Gastroesophageal sphincter (tissue), 4 donors: ENCODE results near the gene NKIRAS2. TPM values are rescaled to one million over a fixed set of nuclear protein-coding genes. Genes with fewer than 3 reads are reported as not detected.

Source experiments
- ATAC-seq: fragments of 150-250 bp; one replicate; pipeline ENCODE4 v1.9.1; 2016; ENCODE audit warnings: mild to moderate bottlenecking, moderate library complexity
- H3K27ac ChIP-seq, 4 donors: fragments of 200-600 bp; sonication (generic) in 3 of 4; 1 replicate in 3 of 4; 2 replicates in 1 of 4; pipeline ENCODE4 v1.5.1; 2016 to 2019
- H3K27me3 ChIP-seq: fragments of 200-600 bp; sonication (generic); one replicate; pipeline ENCODE4 v1.5.1; 2019
- H3K36me3 ChIP-seq, 2 donors: fragments of 200-600 bp; sonication (generic); one replicate each; pipeline ENCODE4 v1.5.1; 2019; ENCODE audit warnings: control low read depth in 1 of 2
- H3K4me1 ChIP-seq, 3 donors: fragments of 200-600 bp; sonication (generic); 1 replicate in 2 of 3; 2 replicates in 1 of 3; pipeline ENCODE4 v1.5.1; 2016 to 2019; ENCODE audit warnings: control low read depth in 2 of 3
- H3K4me3 ChIP-seq, 2 donors: fragments of 200-600 bp; sonication (generic); one replicate each; pipeline ENCODE4 v1.5.1; 2019; ENCODE audit warnings: mild to moderate bottlenecking in 1 of 2, moderate library complexity in 1 of 2
- H3K9me3 ChIP-seq, 3 donors: fragments of 200-600 bp; sonication (generic); one replicate each; pipeline ENCODE4 v1.5.1; 2017 to 2019; ENCODE audit warnings: control low read depth in 2 of 3
- CTCF ChIP-seq, 4 experiments: fragments of 200-600 bp in 2 of 4; fragments of 450-650 bp in 2 of 4; sonication (generic) in 1 of 4; IDR thresholded peaks; one replicate each; pipeline ENCODE4 v1.5.1; 2017 to 2019; ENCODE audit warnings: antibody characterized with exemption in 4 of 4, mild to moderate bottlenecking in 2 of 4, moderate library complexity in 2 of 4
- EP300 ChIP-seq: sonication (generic); formaldehyde crosslinking; IDR thresholded peaks from one replicate; pipeline ENCODE4 v1.6.1; 2017; ENCODE audit warnings: antibody characterized with exemption, mild to moderate bottlenecking
- POLR2A ChIP-seq, 2 donors: fragments of 450-650 bp; IDR thresholded peaks; one replicate each; pipeline ENCODE4 v1.6.1; 2017; ENCODE audit warnings: antibody characterized with exemption in 2 of 2, mild to moderate bottlenecking in 2 of 2, moderate library complexity in 1 of 2
- POLR2AphosphoS5 ChIP-seq: sonication (generic); formaldehyde crosslinking; IDR thresholded peaks from one replicate; pipeline ENCODE4 v1.6.1; 2017; ENCODE audit warnings: antibody characterized with exemption
- WGBS, 2 donors: methylation state at CpG; one replicate each; pipeline ENCODE4 v1.1.5; 2018; ENCODE audit warnings: low coverage in 1 of 2; 5-methylcytosine and 5-hydroxymethylcytosine counted together
- total RNA-seq, 4 donors: library from RNA; depleted of rRNA; stranded (reverse); fragments of >200 nt; gene quantifications; one replicate each; pipeline ENCODE4 v1.1.0, GENCODE V29; 2016

NKIRAS2 gene
- total RNA-seq, 4 donors from 2014 or later: 40.1 to 72.3 (median 52.8) TPM

GRCh38 chr17:42039794-42040763 is 20.2 kb downstream of the NKIRAS2 start:
- H3K4me1 ChIP-seq: peaks cover 0 to 6% (median 0%) of the 10 kb centered on the region in 3 donors
- H3K27ac ChIP-seq: no peak overlapping the region
- WGBS, 2 donors: no CpG with 5 or more reads among the region's 77 CpGs
- no peak for TF ChIP-seq POLR2A (IDR thresholded peaks at IDR 0.05)
- H3K9me3 ChIP-seq: no peaks in the 10 kb centered on the region
- no peak for ATAC-seq
- H3K4me3 ChIP-seq: peak overlapping the region in 1 of 2 donors; percentile 12
- H3K36me3 ChIP-seq: no peaks in the 10 kb centered on the region
- H3K27me3 ChIP-seq: peaks cover 46% of the 10 kb centered on the region

GRCh38 chr17:42040818-42041217 is 20.9 kb downstream of the NKIRAS2 start:
- H3K9me3 ChIP-seq: no peaks in the 10 kb centered on the region
- WGBS, 2 donors: 100% methylated on average over 1 to 2 of the region's 10 CpGs
- H3K4me3 ChIP-seq: no peak overlapping the region
- peaks cover 43% of the 10 kb centered on the region for H3K27me3 ChIP-seq
- no peaks in the 10 kb centered on the region for H3K36me3 ChIP-seq
- no peak overlapping the region for H3K27ac ChIP-seq
- ATAC-seq: no peak
- TF ChIP-seq POLR2A (IDR thresholded peaks at IDR 0.05): no peak
- no peak for TF ChIP-seq CTCF (IDR thresholded peaks at IDR 0.05)
- H3K4me1 ChIP-seq: peaks cover 0 to 6% (median 0%) of the 10 kb centered on the region in 3 donors

- peaks cover 35% of the 10 kb centered on the region for H3K27me3 ChIP-seq
- TF ChIP-seq CTCF (IDR thresholded peaks at IDR 0.05) (no peak), POLR2A (IDR thresholded peaks at IDR 0.05) (no peak), EP300 (no peak), POLR2AphosphoS5 (no peak)
- ATAC-seq: no peak
Observed at GRCh38 chr17:42041619-42042018, 21.7 kb downstream of the NKIRAS2 start.

GRCh38 chr17:42042598-42043319 is 22.9 kb downstream of the NKIRAS2 start:
- no peak overlapping the region for H3K27ac ChIP-seq
- peaks cover 24% of the 10 kb centered on the region for H3K27me3 ChIP-seq
- no peak for TF ChIP-seq POLR2A (IDR thresholded peaks at IDR 0.05)
- TF ChIP-seq POLR2AphosphoS5: no peak
- TF ChIP-seq EP300: no peak
- TF ChIP-seq CTCF (IDR thresholded peaks at IDR 0.05): no peak
- 71 to 93% methylated on average over 1 to 11 of the region's 20 CpGs for WGBS, 2 donors
- H3K36me3 ChIP-seq: no peaks in the 10 kb centered on the region
- ATAC-seq: no peak
- no peak overlapping the region for H3K4me3 ChIP-seq
- H3K4me1 ChIP-seq: peaks cover 0 to 6% (median 0%) of the 10 kb centered on the region in 3 donors
- H3K9me3 ChIP-seq: no peaks in the 10 kb centered on the region

More at GRCh38 chr17:42041619-42042018, 21.7 kb downstream of the NKIRAS2 start:
- Histone ChIP-seq H3K36me3 (no peaks in the 10 kb centered on the region), H3K4me3 (no peak overlapping the region), H3K27ac (no peak overlapping the region), H3K9me3 (no peaks in the 10 kb centered on the region), H3K4me1 (peaks cover 0 to 6% (median 0%) of the 10 kb centered on the region in 3 donors)

GRCh38 chr17:42045719-42046118 is 25.8 kb downstream of the NKIRAS2 start:
- no peaks in the 10 kb centered on the region for H3K9me3 ChIP-seq
- no peak for ATAC-seq
- no peaks in the 10 kb centered on the region for H3K36me3 ChIP-seq
- H3K27me3 ChIP-seq: no peaks in the 10 kb centered on the region
- H3K4me3 ChIP-seq: no peak overlapping the region
- H3K27ac ChIP-seq: no peak overlapping the region
- TF ChIP-seq POLR2AphosphoS5: no peak
- TF ChIP-seq CTCF (IDR thresholded peaks at IDR 0.05): no peak
- no peak for TF ChIP-seq POLR2A (IDR thresholded peaks at IDR 0.05)
- 73 to 80% methylated on average over 1 of the region's 1 CpG for WGBS, 2 donors
- H3K4me1 ChIP-seq: peaks cover 0 to 10% (median 6%) of the 10 kb centered on the region in 3 donors
